HEK293 (cell line): ENCODE measurements around the gene CCDC124.

Experiments
- HOXC10 ChIP-seq: sonication (generic); formaldehyde crosslinking; IDR thresholded peaks from 2 replicates; pipeline ENCODE4 v1.8.1; 2023; ENCODE audit warnings: mild to moderate bottlenecking, missing genetic modification reagents
- KLF16 ChIP-seq: fragments of 450-650 bp; formaldehyde crosslinking; IDR thresholded peaks from 2 replicates; pipeline ENCODE4 v1.5.1; 2017; ENCODE audit warnings: missing biosample characterization, missing genetic modification characterization
- SALL2 ChIP-seq: fragments of 450-650 bp; formaldehyde crosslinking; IDR thresholded peaks from 2 replicates; pipeline ENCODE4 v1.5.0; 2017; ENCODE audit warnings: missing biosample characterization, mild to moderate bottlenecking, missing genetic modification characterization, borderline replicate concordance
- SP2 ChIP-seq: fragments of 450-650 bp; formaldehyde crosslinking; IDR thresholded peaks from 2 replicates; pipeline ENCODE4 v1.5.1; 2016; ENCODE audit warnings: missing biosample characterization, missing genetic modification characterization
- SP7 ChIP-seq: fragments of 450-650 bp; formaldehyde crosslinking; IDR thresholded peaks from 2 replicates; pipeline ENCODE4 v1.5.1; 2016; ENCODE audit warnings: missing biosample characterization, missing genetic modification characterization
- TRIM28 ChIP-seq: IDR thresholded peaks from 2 replicates; pipeline ENCODE4 v1.6.1; 2011; ENCODE audit warnings: low read length, control low read depth, borderline replicate concordance
- TSHZ1 ChIP-seq: fragments of 450-650 bp; formaldehyde crosslinking; IDR thresholded peaks from 2 replicates; pipeline ENCODE4 v1.5.1; 2016; ENCODE audit warnings: missing biosample characterization, missing genetic modification characterization, borderline replicate concordance
- ZBTB17 ChIP-seq: fragments of 450-650 bp; formaldehyde crosslinking; IDR thresholded peaks from 2 replicates; pipeline ENCODE4 v1.5.1; 2016; ENCODE audit warnings: missing biosample characterization, missing genetic modification characterization
- ZBTB44 ChIP-seq: fragments of 450-650 bp; IDR thresholded peaks from 2 replicates; pipeline ENCODE4 v1.5.1; 2018; ENCODE audit warnings: missing biosample characterization, mild to moderate bottlenecking, missing genetic modification characterization
- ZBTB48 ChIP-seq: fragments of 450-650 bp; formaldehyde crosslinking; IDR thresholded peaks from 2 replicates; pipeline ENCODE4 v1.5.1; 2016; ENCODE audit warnings: missing biosample characterization, missing genetic modification characterization
- ZFHX2 ChIP-seq: fragments of 450-650 bp; formaldehyde crosslinking; conservative IDR thresholded peaks from 2 replicates; pipeline ENCODE4 v1.5.1; 2016; ENCODE audit warnings: missing biosample characterization, missing genetic modification characterization
- ZFP69B ChIP-seq: fragments of 450-650 bp; formaldehyde crosslinking; IDR thresholded peaks from 2 replicates; pipeline ENCODE4 v1.5.1; 2016; ENCODE audit warnings: missing biosample characterization, missing genetic modification characterization
- ZNF114 ChIP-seq: fragments of 450-650 bp; formaldehyde crosslinking; IDR thresholded peaks from 2 replicates; pipeline ENCODE4 v1.5.0; 2017; ENCODE audit warnings: missing biosample characterization, missing genetic modification characterization
- ZNF133 ChIP-seq: fragments of 450-650 bp; formaldehyde crosslinking; IDR thresholded peaks from 2 replicates; pipeline ENCODE4 v1.5.1; 2016; ENCODE audit warnings: missing biosample characterization, missing genetic modification characterization
- ZNF18 ChIP-seq: fragments of 450-650 bp; formaldehyde crosslinking; IDR thresholded peaks from 2 replicates; pipeline ENCODE4 v1.5.1; 2016; ENCODE audit warnings: missing biosample characterization, missing genetic modification characterization
- ZNF266 ChIP-seq: fragments of 450-650 bp; formaldehyde crosslinking; IDR thresholded peaks from 2 replicates; pipeline ENCODE4 v1.5.1; 2016; ENCODE audit warnings: missing biosample characterization, missing genetic modification characterization, low read depth
- ZNF280D ChIP-seq: fragments of 450-650 bp; formaldehyde crosslinking; IDR thresholded peaks from 2 replicates; pipeline ENCODE4 v1.5.1; 2016; ENCODE audit warnings: missing biosample characterization, missing genetic modification characterization
- ZNF423 ChIP-seq: fragments of 450-650 bp; formaldehyde crosslinking; IDR thresholded peaks from 2 replicates; pipeline ENCODE4 v1.5.1; 2016; ENCODE audit warnings: missing biosample characterization, missing genetic modification characterization
- ZNF426 ChIP-seq: fragments of 450-650 bp; formaldehyde crosslinking; IDR thresholded peaks from 2 replicates; pipeline ENCODE4 v1.5.1; 2017; ENCODE audit warnings: missing biosample characterization, missing genetic modification characterization, mild to moderate bottlenecking, inconsistent platforms, moderate library complexity
- ZNF449 ChIP-seq: fragments of 450-650 bp; formaldehyde crosslinking; IDR thresholded peaks from 2 replicates; pipeline ENCODE4 v1.5.1; 2017; ENCODE audit warnings: missing biosample characterization, mild to moderate bottlenecking, missing genetic modification characterization, moderate library complexity
- ZNF48 ChIP-seq: fragments of 450-650 bp; formaldehyde crosslinking; IDR thresholded peaks from 2 replicates; pipeline ENCODE4 v1.5.1; 2016; ENCODE audit warnings: missing biosample characterization, missing genetic modification characterization
- ZNF488 ChIP-seq: fragments of 450-650 bp; formaldehyde crosslinking; IDR thresholded peaks from 2 replicates; pipeline ENCODE4 v1.5.1; 2016; ENCODE audit warnings: missing biosample characterization, missing genetic modification characterization
- ZNF501 ChIP-seq: fragments of 450-650 bp; formaldehyde crosslinking; IDR thresholded peaks from 2 replicates; pipeline ENCODE4 v1.5.1; 2016; ENCODE audit warnings: missing biosample characterization, missing genetic modification characterization
- ZNF548 ChIP-seq: fragments of 450-650 bp; formaldehyde crosslinking; IDR thresholded peaks from 2 replicates; pipeline ENCODE4 v1.5.1; 2016; ENCODE audit warnings: missing biosample characterization, missing genetic modification characterization
- ZNF558 ChIP-seq: fragments of 450-650 bp; formaldehyde crosslinking; IDR thresholded peaks from 2 replicates; pipeline ENCODE4 v1.5.1; 2016; ENCODE audit warnings: missing biosample characterization, missing genetic modification characterization
- ZNF658 ChIP-seq: fragments of 450-650 bp; formaldehyde crosslinking; IDR thresholded peaks from 2 replicates; pipeline ENCODE4; 2016; ENCODE audit warnings: missing biosample characterization, missing genetic modification characterization
- ZNF843 ChIP-seq: fragments of 450-650 bp; formaldehyde crosslinking; IDR thresholded peaks from 2 replicates; pipeline ENCODE4 v1.5.1; 2016; ENCODE audit warnings: missing biosample characterization, missing genetic modification characterization

The CCDC124 gene

GRCh38 chr19:17932485-17933338 is at the start of gene CCDC124 (continued):
- peak; percentile 95 for TF ChIP-seq ZFP69B
- no peak for TF ChIP-seq ZNF48 (tag by site-specific recombination)
- TF ChIP-seq ZNF548, result no peak
- peak; percentile 73 for TF ChIP-seq ZNF843 (tag by site-specific recombination)
- TF ChIP-seq ZNF449 (tag by site-specific recombination), result peak; percentile 31; the same call in 1 of the 2 replicates
- peak; percentile 77 for TF ChIP-seq ZFHX2 (tag by site-specific recombination)
- no peak; the same call in 1 of the 2 replicates for TF ChIP-seq HOXC10
- no peak; the same call in 1 of the 2 replicates for TF ChIP-seq ZNF133
- TF ChIP-seq ZNF266 (tag by site-specific recombination), result no peak
- TF ChIP-seq SALL2 (tag by site-specific recombination), result no peak
- TF ChIP-seq ZNF18, result 0 out of 2 replicates have a peak, but pooled peaks have one; percentile 38
- TF ChIP-seq ZNF658 (tag by site-specific recombination), result no peak
- TF ChIP-seq ZNF501 (tag by site-specific recombination), result peak; percentile 80; the same call in 1 of the 2 replicates
- TF ChIP-seq TSHZ1, result no peak
- TF ChIP-seq TRIM28, result peak; percentile 80; the same call in 1 of the 2 replicates
- peak; percentile 79 for TF ChIP-seq SP2 (tag by site-specific recombination)
- TF ChIP-seq ZNF426, result no peak
- no peak for TF ChIP-seq ZNF114 (tag by site-specific recombination)
- TF ChIP-seq ZNF558 (tag by site-specific recombination), result peak; percentile 67; the same call in 1 of the 2 replicates
- no peak for TF ChIP-seq ZNF488
- no peak for TF ChIP-seq ZNF423 (tag by site-specific recombination)
- peak; percentile 46; the same call in 1 of the 2 replicates for TF ChIP-seq KLF16 (tag by site-specific recombination)
- TF ChIP-seq ZNF280D (tag by site-specific recombination), result peak; percentile 86
- TF ChIP-seq ZBTB44 (tag by site-specific recombination), result no peak; the same call in 1 of the 2 replicates
- peak; percentile 95 for TF ChIP-seq ZBTB48 (tag by site-specific recombination)
- peak; percentile 98 for TF ChIP-seq ZBTB17 (tag by site-specific recombination)
- TF ChIP-seq SP7 (tag by site-specific recombination), result peak; percentile 87; the same call in 1 of the 2 replicates
